Activated naive CD8-positive, alpha-beta T cell treated with anti-CD3 and anti-CD28 coated beads for 36 hours (primary cell): Measurements from ENCODE around the gene TENT4A. TPM values are rescaled to one million over a fixed set of nuclear protein-coding genes. Genes with fewer than 3 reads are reported as not detected.
"Not testable (repeated sequence)": the region's sequence is repeated elsewhere in the genome, so short reads cannot be mapped to it uniquely, and the experiment has no call there.

ENCODE experiments used
- DNase-seq: peaks from one replicate; pipeline ENCODE4 v3.0.0; 2021
- H3K27ac Mint-ChIP-seq: one replicate; pipeline ENCODE4 v1.8.0; 2022; ENCODE audit warnings: mild to moderate bottlenecking, moderate library complexity, mixed read lengths
- H3K27me3 Mint-ChIP-seq: one replicate; pipeline ENCODE4 v1.8.0; 2022; ENCODE audit warnings: mild to moderate bottlenecking, mixed read lengths
- H3K36me3 Mint-ChIP-seq: one replicate; pipeline ENCODE4 v1.8.0; 2021; ENCODE audit warnings: mild to moderate bottlenecking, mixed read lengths
- H3K4me1 Mint-ChIP-seq: one replicate; pipeline ENCODE4 v1.8.0; 2021; ENCODE audit warnings: mixed read lengths
- H3K4me3 Mint-ChIP-seq: one replicate; pipeline ENCODE4 v1.8.0; 2022; ENCODE audit warnings: mild to moderate bottlenecking, moderate library complexity, mixed read lengths
- H3K9me3 Mint-ChIP-seq: one replicate; pipeline ENCODE4 v1.8.0; 2022; ENCODE audit warnings: mixed read lengths
- total RNA-seq, 2 experiments: library from RNA; stranded (reverse); gene quantifications; one replicate each; pipeline ENCODE4 v1.2.3, GENCODE V29; 2021

The TENT4A gene
- total RNA-seq, result 10 to 100 TPM; 28.2 to 30.7 TPM

GRCh38 chr5:6713274-6714225 is at the start of gene TENT4A:
TSS of gene TENT4A (plus strand) at chr5:6713432. CDS start at chr5:6713984, 552 bp downstream.
- H3K27ac Mint-ChIP-seq, result peak within 1 kb of the TSS; percentile 95
- no peaks in the 10 kb centered on the region for H3K9me3 Mint-ChIP-seq
- no peaks in the 10 kb centered on the region for H3K27me3 Mint-ChIP-seq
- H3K36me3 Mint-ChIP-seq, result peaks cover 27% of the 10 kb centered on the region
- peak; percentile 18 for DNase-seq
- H3K4me3 Mint-ChIP-seq, result peak within 1 kb of the TSS; percentile 83
- H3K4me1 Mint-ChIP-seq, result peaks cover 37% of the 10 kb centered on the region

DNA sequence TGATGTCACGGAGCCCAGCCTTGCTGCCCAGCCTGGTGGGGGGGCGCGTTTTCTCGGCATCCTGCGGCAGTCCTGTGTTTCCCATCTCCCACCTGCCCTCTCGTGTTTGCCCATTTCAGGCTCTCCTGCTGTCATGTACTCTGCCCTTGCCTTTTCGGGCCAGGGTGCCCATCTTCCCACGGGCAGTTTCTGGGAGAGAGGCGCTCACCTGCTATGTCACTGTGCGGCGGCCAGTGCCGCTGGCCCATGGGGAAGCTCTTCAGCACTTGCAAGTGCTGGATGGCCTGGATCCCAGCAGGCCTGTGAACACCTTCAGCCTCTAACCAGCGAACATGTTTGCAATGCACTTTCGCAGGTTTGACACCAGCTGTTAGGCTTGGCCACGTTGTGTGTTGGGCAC is 46.5 kb upstream of the TENT4A start:
- H3K9me3 Mint-ChIP-seq, result no peaks in the 10 kb centered on the region
- peaks cover 36% of the 10 kb centered on the region for H3K36me3 Mint-ChIP-seq
- H3K4me3 Mint-ChIP-seq, result no peak overlapping the region
- H3K27me3 Mint-ChIP-seq, result no peaks in the 10 kb centered on the region
- no peaks in the 10 kb centered on the region for H3K4me1 Mint-ChIP-seq
- DNase-seq, result no peak
- no peak overlapping the region for H3K27ac Mint-ChIP-seq

DNA sequence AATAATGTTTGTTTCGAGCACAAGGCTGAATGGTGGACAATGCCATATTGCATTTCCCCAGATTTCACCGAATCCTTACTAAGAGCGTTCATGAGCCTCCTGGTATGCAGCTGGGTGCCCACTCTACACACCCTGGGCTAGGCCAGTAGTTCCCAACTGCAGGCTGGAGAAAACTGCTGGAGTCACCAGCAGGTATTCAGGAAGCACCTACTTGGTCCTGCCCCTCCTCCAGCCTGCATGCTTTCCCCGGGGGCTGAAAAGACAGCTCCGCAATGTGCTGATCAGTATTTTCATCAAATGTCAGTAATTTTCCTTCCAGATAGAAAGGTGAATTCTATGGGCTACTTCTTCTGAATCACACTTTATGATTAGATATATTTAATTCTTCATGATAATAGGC is 45.6 kb upstream of the TENT4A start:
- H3K27me3 Mint-ChIP-seq, result no peaks in the 10 kb centered on the region
- H3K36me3 Mint-ChIP-seq, result peaks cover 32% of the 10 kb centered on the region
- no peaks in the 10 kb centered on the region for H3K4me1 Mint-ChIP-seq
- H3K27ac Mint-ChIP-seq, result no peak overlapping the region
- no peaks in the 10 kb centered on the region for H3K9me3 Mint-ChIP-seq
- DNase-seq, result no peak
- H3K4me3 Mint-ChIP-seq, result no peak overlapping the region

- H3K9me3 Mint-ChIP-seq, H3K27ac Mint-ChIP-seq, H3K4me3 Mint-ChIP-seq, DNase-seq, H3K4me1 Mint-ChIP-seq, H3K27me3 Mint-ChIP-seq: not testable (repeated sequence)
- peaks cover 34% of the 10 kb centered on the region for H3K36me3 Mint-ChIP-seq
These were observed 44.5 kb upstream of the TENT4A start for GRCh38 chr5:6668717-6669116.

DNA sequence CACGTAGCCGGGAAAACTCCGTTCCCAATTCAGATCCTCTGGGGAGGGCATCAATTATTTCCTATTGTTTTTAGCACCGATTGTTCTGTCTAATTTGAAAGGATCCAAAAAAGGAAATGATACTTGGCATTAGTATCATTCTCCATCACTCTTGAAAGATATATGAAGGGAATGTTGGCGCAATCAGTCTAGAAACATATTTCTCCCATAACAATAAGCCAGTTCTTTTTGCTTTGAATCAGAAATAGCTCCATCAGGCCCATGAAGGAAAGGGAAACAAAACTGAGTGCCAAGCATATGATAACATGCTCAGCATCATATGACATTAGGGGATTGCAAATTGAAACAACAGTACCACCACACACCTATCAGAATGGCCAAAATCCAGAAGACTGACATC is 40.2 kb upstream of the TENT4A start:
- Mint-ChIP-seq H3K27me3 (no peaks in the 10 kb centered on the region), H3K27ac (no peak overlapping the region), H3K36me3 (peaks cover 28% of the 10 kb centered on the region), H3K4me1 (no peaks in the 10 kb centered on the region), H3K9me3 (no peaks in the 10 kb centered on the region), H3K4me3 (no peak overlapping the region)
- no peak for DNase-seq

DNA sequence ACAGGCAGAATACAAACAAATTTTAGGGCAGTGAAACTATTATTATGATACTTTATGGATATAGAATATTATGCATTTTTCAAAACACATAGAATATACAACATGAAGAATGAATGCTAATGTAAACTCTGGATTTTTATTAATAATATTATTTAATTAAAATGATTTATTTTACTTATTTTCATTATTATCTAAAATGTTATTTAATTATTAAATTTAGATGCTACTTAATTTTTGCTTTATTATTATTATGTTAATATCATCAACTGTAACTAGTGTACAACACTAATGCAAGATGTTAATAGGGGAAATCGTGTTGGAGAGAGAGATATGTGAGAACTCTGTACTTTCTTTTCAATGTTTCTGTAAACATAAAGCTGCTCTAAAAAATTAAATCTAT is 39.3 kb upstream of the TENT4A start:
- H3K36me3 Mint-ChIP-seq, result peaks cover 28% of the 10 kb centered on the region
- no peaks in the 10 kb centered on the region for H3K4me1 Mint-ChIP-seq
- DNase-seq, result no peak
- no peak overlapping the region for H3K4me3 Mint-ChIP-seq
- H3K9me3 Mint-ChIP-seq, result no peaks in the 10 kb centered on the region
- H3K27ac Mint-ChIP-seq, result no peak overlapping the region
- no peaks in the 10 kb centered on the region for H3K27me3 Mint-ChIP-seq

DNA sequence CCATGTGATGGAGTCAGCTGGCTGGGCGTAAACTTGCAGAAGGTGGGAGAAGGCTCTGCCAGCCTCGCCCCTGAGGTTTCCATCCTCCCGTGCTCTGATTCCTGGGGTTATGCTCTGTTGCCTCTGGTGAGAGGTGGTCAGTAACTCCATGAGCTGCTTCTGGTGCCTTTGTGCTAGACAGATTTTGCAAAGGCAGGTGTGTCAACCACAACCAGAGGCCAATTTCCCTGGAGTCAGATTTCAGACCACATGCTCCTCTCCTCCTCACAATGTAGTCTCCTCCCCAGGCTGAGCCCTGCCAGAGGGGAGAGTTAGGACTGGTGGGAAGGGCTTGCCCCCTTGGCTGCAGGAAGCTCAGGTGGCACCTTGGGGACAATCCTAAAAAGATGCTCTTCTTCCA is 38.8 kb upstream of the TENT4A start:
- no peak overlapping the region for H3K4me3 Mint-ChIP-seq
- no peak overlapping the region for H3K27ac Mint-ChIP-seq
- H3K9me3 Mint-ChIP-seq, result no peaks in the 10 kb centered on the region
- no peak for DNase-seq
- H3K36me3 Mint-ChIP-seq, result peaks cover 24% of the 10 kb centered on the region
- no peaks in the 10 kb centered on the region for H3K27me3 Mint-ChIP-seq
- H3K4me1 Mint-ChIP-seq, result no peaks in the 10 kb centered on the region

DNA sequence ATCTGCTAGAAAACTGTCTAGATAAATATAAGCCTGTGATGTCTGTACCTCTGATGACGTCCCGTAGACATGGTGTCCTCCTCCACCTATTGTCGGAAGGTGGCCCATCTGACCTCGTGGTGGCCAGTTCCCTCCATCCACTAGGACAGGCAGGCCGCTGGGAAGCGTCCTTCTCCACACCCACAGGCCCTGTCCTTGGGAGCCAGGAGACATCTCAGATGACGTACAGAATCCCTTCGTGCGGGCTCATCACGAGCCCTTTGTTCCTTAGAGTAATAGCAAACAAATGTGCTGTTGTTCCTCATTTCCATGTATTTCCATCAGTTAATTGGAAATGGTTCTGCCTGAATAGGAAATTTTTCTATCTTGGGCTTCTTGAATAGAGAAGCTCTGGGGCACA is 38.3 kb upstream of the TENT4A start:
- no peaks in the 10 kb centered on the region for H3K9me3 Mint-ChIP-seq
- no peak overlapping the region for H3K27ac Mint-ChIP-seq
- H3K27me3 Mint-ChIP-seq, result no peaks in the 10 kb centered on the region
- peaks cover 20% of the 10 kb centered on the region for H3K36me3 Mint-ChIP-seq
- H3K4me1 Mint-ChIP-seq, result no peaks in the 10 kb centered on the region
- no peak overlapping the region for H3K4me3 Mint-ChIP-seq
- DNase-seq, result no peak

- Mint-ChIP-seq H3K9me3 (no peaks in the 10 kb centered on the region), H3K27me3 (no peaks in the 10 kb centered on the region), H3K27ac (no peak overlapping the region), H3K36me3 (peaks cover 11% of the 10 kb centered on the region), H3K4me3 (no peak overlapping the region), H3K4me1 (no peaks in the 10 kb centered on the region)
- DNase-seq, result no peak
These were observed 37.3 kb upstream of the TENT4A start for GRCh38 chr5:6675784-6676491.

- H3K27me3 Mint-ChIP-seq, result peaks cover 3% of the 10 kb centered on the region
- no peak for DNase-seq
- H3K36me3 Mint-ChIP-seq, result peaks cover 6% of the 10 kb centered on the region
- H3K9me3 Mint-ChIP-seq, result no peaks in the 10 kb centered on the region
- no peaks in the 10 kb centered on the region for H3K4me1 Mint-ChIP-seq
- H3K4me3 Mint-ChIP-seq, result no peak overlapping the region
- H3K27ac Mint-ChIP-seq, result no peak overlapping the region
These were observed 36.5 kb upstream of the TENT4A start for GRCh38 chr5:6676702-6677101.

GRCh38 chr5:6678385-6678784 is 34.8 kb upstream of the TENT4A start:
- no peak overlapping the region for H3K4me3 Mint-ChIP-seq
- H3K36me3 Mint-ChIP-seq, result peaks cover 2% of the 10 kb centered on the region
- no peaks in the 10 kb centered on the region for H3K9me3 Mint-ChIP-seq
- no peaks in the 10 kb centered on the region for H3K4me1 Mint-ChIP-seq
- no peak for DNase-seq
- H3K27ac Mint-ChIP-seq, result no peak overlapping the region
- H3K27me3 Mint-ChIP-seq, result peaks cover 14% of the 10 kb centered on the region

DNA sequence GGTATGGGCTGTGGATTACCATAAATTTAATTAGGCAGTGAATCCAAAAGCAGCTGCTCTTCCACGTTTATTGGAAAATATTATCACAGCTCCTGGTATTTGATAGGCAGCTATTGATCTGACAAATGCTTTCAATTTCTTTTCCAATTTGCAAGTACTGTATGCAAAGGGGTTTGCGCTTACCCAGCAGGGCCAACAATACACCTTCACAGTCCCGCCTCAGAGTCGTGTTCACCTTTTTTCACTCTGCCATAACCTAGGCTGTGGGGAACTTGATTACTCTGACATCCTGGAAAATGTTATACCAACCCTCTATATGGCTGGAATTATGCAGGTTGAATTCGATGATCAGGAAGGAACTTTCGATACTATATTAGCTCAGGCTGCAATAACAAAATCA is 32.3 kb upstream of the TENT4A start:
- no peak overlapping the region for H3K4me3 Mint-ChIP-seq
- H3K36me3 Mint-ChIP-seq, result no peaks in the 10 kb centered on the region
- no peaks in the 10 kb centered on the region for H3K9me3 Mint-ChIP-seq
- H3K27ac Mint-ChIP-seq, result no peak overlapping the region
- no peak for DNase-seq
- no peaks in the 10 kb centered on the region for H3K4me1 Mint-ChIP-seq
- peaks cover 34% of the 10 kb centered on the region for H3K27me3 Mint-ChIP-seq

DNA sequence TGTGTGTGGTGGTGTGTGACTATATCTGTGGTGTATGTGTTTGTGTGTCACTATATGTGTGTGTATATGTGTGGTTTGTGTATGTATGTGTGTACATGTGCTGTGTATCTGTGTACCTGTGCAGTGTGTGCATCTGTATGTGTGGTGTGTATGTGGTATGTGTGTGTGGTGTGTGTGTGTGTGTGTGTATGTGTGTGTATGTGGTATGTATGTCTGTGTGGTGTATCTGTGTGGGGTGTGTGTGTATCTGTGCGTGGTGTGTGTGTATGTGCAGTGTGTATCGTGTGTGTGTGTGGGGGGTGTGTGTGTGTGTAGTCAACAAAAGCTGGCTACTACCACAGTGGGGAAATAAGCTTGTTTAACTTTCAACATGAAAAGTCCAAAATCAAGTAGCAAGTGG is 31.6 kb upstream of the TENT4A start:
- H3K36me3 Mint-ChIP-seq, result no peaks in the 10 kb centered on the region
- H3K27ac Mint-ChIP-seq, result no peak overlapping the region
- DNase-seq, result no peak
- no peaks in the 10 kb centered on the region for H3K4me1 Mint-ChIP-seq
- H3K4me3 Mint-ChIP-seq, result no peak overlapping the region
- no peaks in the 10 kb centered on the region for H3K9me3 Mint-ChIP-seq
- H3K27me3 Mint-ChIP-seq, result peaks cover 40% of the 10 kb centered on the region

GRCh38 chr5:6682239-6682638 is 31.0 kb upstream of the TENT4A start:
- H3K27ac Mint-ChIP-seq, result no peak overlapping the region
- H3K4me1 Mint-ChIP-seq, result no peaks in the 10 kb centered on the region
- no peak for DNase-seq
- no peaks in the 10 kb centered on the region for H3K36me3 Mint-ChIP-seq
- no peak overlapping the region for H3K4me3 Mint-ChIP-seq
- H3K9me3 Mint-ChIP-seq, result no peaks in the 10 kb centered on the region
- H3K27me3 Mint-ChIP-seq, result peaks cover 44% of the 10 kb centered on the region

DNA sequence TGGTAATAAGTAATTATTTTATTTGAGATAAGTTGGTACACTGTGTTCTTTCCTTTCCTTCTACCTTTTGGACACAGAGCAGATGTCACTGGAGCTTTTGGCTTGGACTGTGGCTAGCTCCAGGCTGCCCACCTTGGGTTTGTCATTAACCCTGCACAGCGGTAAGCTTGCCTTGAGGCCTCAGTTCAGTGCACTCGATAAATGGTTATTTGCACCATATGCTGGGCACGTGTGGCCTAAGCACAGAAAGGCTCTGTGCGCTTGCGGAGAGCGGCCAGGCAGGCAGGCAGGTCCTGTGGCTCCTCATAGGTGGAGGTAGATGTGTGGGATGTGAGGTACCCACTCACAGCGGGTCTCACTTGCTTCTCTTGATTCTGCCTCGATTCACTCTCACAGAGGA is 30.0 kb upstream of the TENT4A start:
- H3K4me1 Mint-ChIP-seq, result no peaks in the 10 kb centered on the region
- no peaks in the 10 kb centered on the region for H3K36me3 Mint-ChIP-seq
- no peak overlapping the region for H3K27ac Mint-ChIP-seq
- H3K27me3 Mint-ChIP-seq, result peaks cover 52% of the 10 kb centered on the region
- no peak for DNase-seq
- no peaks in the 10 kb centered on the region for H3K9me3 Mint-ChIP-seq
- no peak overlapping the region for H3K4me3 Mint-ChIP-seq

DNA sequence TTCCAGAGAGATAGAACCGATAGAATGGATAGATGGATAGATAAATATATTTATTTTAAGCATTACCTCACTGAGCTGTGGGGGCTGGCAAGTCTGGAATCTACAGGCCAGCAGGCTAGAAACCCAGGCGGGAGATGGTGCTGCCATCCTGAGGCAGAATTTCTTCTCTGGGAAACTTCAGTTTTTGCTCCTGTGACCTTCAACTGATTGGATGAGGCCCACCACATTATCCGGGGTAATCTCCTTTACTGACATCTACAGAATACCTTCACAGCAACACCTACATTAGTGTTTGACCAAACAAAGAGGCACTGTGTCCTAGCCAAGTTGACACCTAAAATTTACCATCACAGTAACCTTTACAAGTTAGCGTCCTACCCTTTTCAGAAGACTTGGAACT is 29.2 kb upstream of the TENT4A start:
- no peaks in the 10 kb centered on the region for H3K4me1 Mint-ChIP-seq
- H3K27me3 Mint-ChIP-seq, result peaks cover 53% of the 10 kb centered on the region
- no peak for DNase-seq
- H3K27ac Mint-ChIP-seq, result no peak overlapping the region
- H3K9me3 Mint-ChIP-seq, result no peaks in the 10 kb centered on the region
- H3K36me3 Mint-ChIP-seq, result no peaks in the 10 kb centered on the region
- no peak overlapping the region for H3K4me3 Mint-ChIP-seq
